Stimulated activated effector memory CD8-positive, alpha-beta T cell treated with anti-CD3 and anti-CD28 coated beads, Interleukin-12 subunit alpha, Interleukin-12 subunit beta, amount 100 ng/mL, for 72 hours (primary cell): ENCODE results near the gene ADAM17.
A peak's percentile ranks its signal among the peaks of the same experiment; 100 is the strongest.
"Not testable (repeated sequence)": the region's sequence is repeated elsewhere in the genome, so short reads cannot be mapped to it uniquely, and the experiment has no call there.

Source experiments
- ATAC-seq: fragments of 150-1000 bp; cut with Tn5 transposase; 2 replicates; pipeline ENCODE4 v1.10.0; 2021
- DNase-seq, 2 donors: peaks; one replicate each; pipeline ENCODE4 v3.0.0; 2021 to 2022; ENCODE audit warnings: low spot score in 2 of 2
- H3K27ac Mint-ChIP-seq: one replicate; pipeline ENCODE4 v1.8.0; 2022; ENCODE audit warnings: mild to moderate bottlenecking, mixed read lengths
- H3K36me3 Mint-ChIP-seq: one replicate; pipeline ENCODE4 v1.8.0; 2022; ENCODE audit warnings: mild to moderate bottlenecking, mixed read lengths
- H3K4me1 Mint-ChIP-seq: one replicate; pipeline ENCODE4 v1.8.0; 2022; ENCODE audit warnings: mixed read lengths
- H3K4me3 Mint-ChIP-seq: one replicate; pipeline ENCODE4 v1.8.0; 2022; ENCODE audit warnings: mild to moderate bottlenecking, mixed read lengths
- H3K9me3 Mint-ChIP-seq: one replicate; pipeline ENCODE4 v1.8.0; 2022; ENCODE audit warnings: mixed read lengths

The ADAM17 gene

GRCh38 chr2:9555297-9556120, at the start of gene ADAM17:
TSS of gene ADAM17 (minus strand) at chr2:9555830. CDS start at chr2:9555605, 225 bp downstream.
- Mint-ChIP-seq H3K9me3 (no peaks in the 10 kb centered on the region), H3K4me3 (peak within 1 kb of the TSS; percentile 91), H3K27ac (peak within 1 kb of the TSS; percentile 89), H3K4me1 (peaks cover 55% of the 10 kb centered on the region), H3K36me3 (peaks cover 37% of the 10 kb centered on the region)
- DNase-seq (peak; percentile 87 to 96), ATAC-seq (peak; percentile 93)

- Mint-ChIP-seq H3K4me3 (no peak overlapping the region), H3K9me3 (peaks cover 4% of the 10 kb centered on the region), H3K27ac (no peak overlapping the region), H3K36me3 (peaks cover 94% of the 10 kb centered on the region), H3K4me1 (peaks cover 54% of the 10 kb centered on the region)
- no peak for DNase-seq
- no peak for ATAC-seq
Observed at GRCh38 chr2:9602412-9602811, 46.8 kb upstream of the ADAM17 start.

- peaks cover 59% of the 10 kb centered on the region for H3K4me1 Mint-ChIP-seq
- peaks cover 4% of the 10 kb centered on the region for H3K9me3 Mint-ChIP-seq
- DNase-seq (no peak), ATAC-seq (no peak)
- no peak overlapping the region for H3K27ac Mint-ChIP-seq
- H3K4me3 Mint-ChIP-seq = no peak overlapping the region
- H3K36me3 Mint-ChIP-seq = peaks cover 94% of the 10 kb centered on the region
Observed at GRCh38 chr2:9601397-9601796, 45.8 kb upstream of the ADAM17 start.

- ATAC-seq (no peak), DNase-seq (no peak)
- no peak overlapping the region for H3K4me3 Mint-ChIP-seq
- peak overlapping the region; percentile 11 for H3K27ac Mint-ChIP-seq
- peaks cover 4% of the 10 kb centered on the region for H3K9me3 Mint-ChIP-seq
- H3K4me1 Mint-ChIP-seq = peaks cover 59% of the 10 kb centered on the region
- peaks cover 84% of the 10 kb centered on the region for H3K36me3 Mint-ChIP-seq
Observed at GRCh38 chr2:9599430-9599829, 43.8 kb upstream of the ADAM17 start.

- H3K36me3 Mint-ChIP-seq = peaks cover 86% of the 10 kb centered on the region
Observed at GRCh38 chr2:9596621-9597311, 41.1 kb upstream of the ADAM17 start.

GRCh38 chr2:9595746-9596145, 40.1 kb upstream of the ADAM17 start:
- peaks cover 80% of the 10 kb centered on the region for H3K4me1 Mint-ChIP-seq
- peak overlapping the region; percentile 66 for H3K4me3 Mint-ChIP-seq
- ATAC-seq = no peak
- peak overlapping the region; percentile 79 for H3K27ac Mint-ChIP-seq
- H3K36me3 Mint-ChIP-seq = peaks cover 86% of the 10 kb centered on the region
- no peak for DNase-seq
- H3K9me3 Mint-ChIP-seq = peaks cover 4% of the 10 kb centered on the region

More at GRCh38 chr2:9596621-9597311, 41.1 kb upstream of the ADAM17 start:
- peak; percentile 46 for ATAC-seq
- peaks cover 70% of the 10 kb centered on the region for H3K4me1 Mint-ChIP-seq
- H3K27ac Mint-ChIP-seq = peak overlapping the region; percentile 79
- peaks cover 4% of the 10 kb centered on the region for H3K9me3 Mint-ChIP-seq
- DNase-seq = no peak
- peak overlapping the region; percentile 66 for H3K4me3 Mint-ChIP-seq

- not testable (repeated sequence) for H3K9me3 Mint-ChIP-seq, DNase-seq, ATAC-seq
- Mint-ChIP-seq H3K36me3 (peaks cover 86% of the 10 kb centered on the region), H3K4me1 (peaks cover 85% of the 10 kb centered on the region), H3K4me3 (peak overlapping the region; percentile 66), H3K27ac (peak overlapping the region; percentile 84)
Observed at GRCh38 chr2:9595256-9595655, 39.6 kb upstream of the ADAM17 start.

GRCh38 chr2:9594366-9595054, 38.9 kb upstream of the ADAM17 start:
- peak overlapping the region; percentile 84 for H3K27ac Mint-ChIP-seq
- peak; percentile 93 for ATAC-seq
- no peaks in the 10 kb centered on the region for H3K9me3 Mint-ChIP-seq
- DNase-seq = peak in 1 of 2 donors; percentile 8
- peaks cover 82% of the 10 kb centered on the region for H3K4me1 Mint-ChIP-seq
- H3K36me3 Mint-ChIP-seq = peaks cover 86% of the 10 kb centered on the region
- peak overlapping the region; percentile 66 for H3K4me3 Mint-ChIP-seq

GRCh38 chr2:9593925-9594324, 38.3 kb upstream of the ADAM17 start:
- Mint-ChIP-seq H3K4me1 (peaks cover 79% of the 10 kb centered on the region), H3K9me3 (no peaks in the 10 kb centered on the region), H3K36me3 (peaks cover 86% of the 10 kb centered on the region), H3K27ac (peak overlapping the region; percentile 84), H3K4me3 (peak overlapping the region; percentile 66)
- no peak for DNase-seq
- peak; percentile 31 for ATAC-seq

GRCh38 chr2:9592699-9593098, 37.1 kb upstream of the ADAM17 start:
- Mint-ChIP-seq H3K27ac (peak overlapping the region; percentile 84), H3K4me1 (peaks cover 68% of the 10 kb centered on the region), H3K9me3 (no peaks in the 10 kb centered on the region), H3K36me3 (peaks cover 86% of the 10 kb centered on the region), H3K4me3 (peak overlapping the region; percentile 40)
- no peak for ATAC-seq
- no peak for DNase-seq

GRCh38 chr2:9590641-9591040, 35.0 kb upstream of the ADAM17 start:
- peak overlapping the region; percentile 84 for H3K27ac Mint-ChIP-seq
- peak; percentile 78 for ATAC-seq

GRCh38 chr2:9586465-9586864, 30.8 kb upstream of the ADAM17 start:
- Mint-ChIP-seq H3K4me1 (peaks cover 27% of the 10 kb centered on the region), H3K4me3 (no peak overlapping the region), H3K27ac (no peak overlapping the region), H3K9me3 (no peaks in the 10 kb centered on the region), H3K36me3 (peaks cover 100% of the 10 kb centered on the region)
- ATAC-seq = no peak
- no peak for DNase-seq

More at GRCh38 chr2:9590641-9591040, 35.0 kb upstream of the ADAM17 start:
- no peak for DNase-seq
- peak overlapping the region; percentile 24 for H3K4me3 Mint-ChIP-seq
- peaks cover 90% of the 10 kb centered on the region for H3K36me3 Mint-ChIP-seq
- H3K4me1 Mint-ChIP-seq = peaks cover 60% of the 10 kb centered on the region
- no peaks in the 10 kb centered on the region for H3K9me3 Mint-ChIP-seq

GRCh38 chr2:9585486-9585885, 29.9 kb upstream of the ADAM17 start:
- no peak overlapping the region for H3K27ac Mint-ChIP-seq
- H3K36me3 Mint-ChIP-seq = peaks cover 100% of the 10 kb centered on the region
- no peak for ATAC-seq
- H3K4me3 Mint-ChIP-seq = no peak overlapping the region
- DNase-seq = no peak
- H3K9me3 Mint-ChIP-seq = no peaks in the 10 kb centered on the region
- peaks cover 18% of the 10 kb centered on the region for H3K4me1 Mint-ChIP-seq

- Mint-ChIP-seq H3K4me1 (peaks cover 12% of the 10 kb centered on the region), H3K36me3 (peaks cover 98% of the 10 kb centered on the region)
- not testable (repeated sequence) for DNase-seq, H3K4me3 Mint-ChIP-seq, ATAC-seq, H3K9me3 Mint-ChIP-seq, H3K27ac Mint-ChIP-seq
Observed at GRCh38 chr2:9584902-9585301, 29.3 kb upstream of the ADAM17 start.

- H3K36me3 Mint-ChIP-seq = peaks cover 82% of the 10 kb centered on the region
Observed at GRCh38 chr2:9582624-9583023, 27.0 kb upstream of the ADAM17 start.

More at GRCh38 chr2:9582624-9583023, 27.0 kb upstream of the ADAM17 start:
- Mint-ChIP-seq H3K27ac (no peak overlapping the region), H3K9me3 (no peaks in the 10 kb centered on the region), H3K4me1 (peaks cover 10% of the 10 kb centered on the region), H3K4me3 (no peak overlapping the region)
- ATAC-seq = no peak
- DNase-seq = no peak
